ENCODE measurements around the gene ABAT. TPM values are rescaled to one million over a fixed set of nuclear protein-coding genes. Genes with fewer than 3 reads are reported as not detected.

ABAT gene
- total and polyA plus RNA-seq, 10 of the 15 experiments (the other 5 are each of a cell fraction or from before 2014, with no cell fraction given): 1.0 to 10.6 (median 1.9) TPM

DNA sequence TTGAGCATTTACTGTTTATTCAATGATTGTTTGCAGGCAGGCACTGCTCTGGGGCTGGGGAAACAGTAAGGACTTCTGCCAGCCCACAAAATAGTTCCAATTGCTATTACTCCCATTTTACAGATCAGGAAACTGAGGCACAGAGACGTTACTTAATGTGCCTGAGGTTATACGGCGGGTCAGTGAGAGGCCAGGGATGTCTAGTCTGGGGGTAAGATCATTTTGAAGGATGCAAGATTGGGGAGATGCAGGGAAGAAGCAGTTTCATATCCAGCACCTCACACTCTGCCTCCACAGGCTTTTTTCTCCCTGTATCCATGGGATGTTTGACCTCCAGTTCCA lies 46.5 kb downstream of the ABAT start:
- 52% methylated on average over 3 of the region's 3 CpGs for WGBS (ENCODE audit: insufficient coverage, insufficient replicate concordance, low lambda C conversion rate, missing lambda C conversion rate)
- RAD21 ChIA-PET (ENCODE audit: unreplicated experiment): no interaction called here
- BruUV-seq (replicated peaks): no TSS peak

More for the DNA sequence above, 46.5 kb downstream of the ABAT start:
- TF ChIP-seq ZNF622 (IDR thresholded peaks at IDR 0.05): no peak
- TF ChIP-seq CBX5 (IDR thresholded peaks at IDR 0.05; ENCODE audit: low read depth): no peak
- TF ChIP-seq GABPA (IDR thresholded peaks at IDR 0.05; ENCODE audit: low read depth): no peak
- TF ChIP-seq FOXK2 (IDR thresholded peaks at IDR 0.05): no peak
- TF ChIP-seq, protein P1, sequence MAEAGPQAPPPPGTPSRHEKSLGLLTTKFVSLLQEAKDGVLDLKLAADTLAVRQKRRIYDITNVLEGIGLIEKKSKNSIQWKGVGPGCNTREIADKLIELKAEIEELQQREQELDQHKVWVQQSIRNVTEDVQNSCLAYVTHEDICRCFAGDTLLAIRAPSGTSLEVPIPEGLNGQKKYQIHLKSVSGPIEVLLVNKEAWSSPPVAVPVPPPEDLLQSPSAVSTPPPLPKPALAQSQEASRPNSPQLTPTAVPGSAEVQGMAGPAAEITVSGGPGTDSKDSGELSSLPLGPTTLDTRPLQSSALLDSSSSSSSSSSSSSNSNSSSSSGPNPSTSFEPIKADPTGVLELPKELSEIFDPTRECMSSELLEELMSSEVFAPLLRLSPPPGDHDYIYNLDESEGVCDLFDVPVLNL (IDR thresholded peaks at IDR 0.05; ENCODE audit: low read depth, low read length): no peak
- TF ChIP-seq BACH1 (IDR thresholded peaks at IDR 0.05; ENCODE audit: borderline replicate concordance): no peak
- TF ChIP-seq, protein P2, sequence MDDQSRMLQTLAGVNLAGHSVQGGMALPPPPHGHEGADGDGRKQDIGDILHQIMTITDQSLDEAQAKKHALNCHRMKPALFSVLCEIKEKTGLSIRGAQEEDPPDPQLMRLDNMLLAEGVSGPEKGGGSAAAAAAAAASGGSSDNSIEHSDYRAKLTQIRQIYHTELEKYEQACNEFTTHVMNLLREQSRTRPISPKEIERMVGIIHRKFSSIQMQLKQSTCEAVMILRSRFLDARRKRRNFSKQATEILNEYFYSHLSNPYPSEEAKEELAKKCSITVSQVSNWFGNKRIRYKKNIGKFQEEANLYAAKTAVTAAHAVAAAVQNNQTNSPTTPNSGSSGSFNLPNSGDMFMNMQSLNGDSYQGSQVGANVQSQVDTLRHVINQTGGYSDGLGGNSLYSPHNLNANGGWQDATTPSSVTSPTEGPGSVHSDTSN (IDR thresholded peaks at IDR 0.05; ENCODE audit: insufficient replicate concordance, low read depth, low read length): no peak
- TF ChIP-seq MEF2A (IDR thresholded peaks at IDR 0.05; ENCODE audit: insufficient read depth, low read depth, low read length): no peak
- TF ChIP-seq NRF1 (conservative IDR thresholded peaks at IDR 0.05; ENCODE audit: low read depth, low read length): no peak
- TF ChIP-seq SUPT20H (IDR thresholded peaks at IDR 0.05; ENCODE audit: borderline replicate concordance, control insufficient read depth, low read depth, low read length): no peak
- TF ChIP-seq MXI1 (IDR thresholded peaks at IDR 0.05; ENCODE audit: low read depth, low read length): no peak
- no peak for TF ChIP-seq TBL1XR1 (IDR thresholded peaks at IDR 0.05; ENCODE audit: low read depth, low read length)
- TF ChIP-seq, protein P3, sequence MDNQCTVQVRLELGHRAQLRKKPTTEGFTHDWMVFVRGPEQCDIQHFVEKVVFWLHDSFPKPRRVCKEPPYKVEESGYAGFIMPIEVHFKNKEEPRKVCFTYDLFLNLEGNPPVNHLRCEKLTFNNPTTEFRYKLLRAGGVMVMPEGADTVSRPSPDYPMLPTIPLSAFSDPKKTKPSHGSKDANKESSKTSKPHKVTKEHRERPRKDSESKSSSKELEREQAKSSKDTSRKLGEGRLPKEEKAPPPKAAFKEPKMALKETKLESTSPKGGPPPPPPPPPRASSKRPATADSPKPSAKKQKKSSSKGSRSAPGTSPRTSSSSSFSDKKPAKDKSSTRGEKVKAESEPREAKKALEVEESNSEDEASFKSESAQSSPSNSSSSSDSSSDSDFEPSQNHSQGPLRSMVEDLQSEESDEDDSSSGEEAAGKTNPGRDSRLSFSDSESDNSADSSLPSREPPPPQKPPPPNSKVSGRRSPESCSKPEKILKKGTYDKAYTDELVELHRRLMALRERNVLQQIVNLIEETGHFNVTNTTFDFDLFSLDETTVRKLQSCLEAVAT (IDR thresholded peaks at IDR 0.05): no peak
- TF ChIP-seq STAT1 (conservative IDR thresholded peaks at IDR 0.05): no peak
- TF ChIP-seq EP300 (IDR thresholded peaks at IDR 0.05; ENCODE audit: borderline replicate concordance in 1 of 2, control insufficient read depth in 1 of 2, low read depth in 2 of 2, low read length in 2 of 2): no peak
- no peak for TF ChIP-seq SUZ12 (IDR thresholded peaks at IDR 0.05; ENCODE audit: unreplicated experiment)
- no peak for TF ChIP-seq RAD21 (IDR thresholded peaks at IDR 0.05; ENCODE audit: insufficient read depth, low read depth, low read length)
- TF ChIP-seq RB1 (IDR thresholded peaks at IDR 0.05; ENCODE audit: borderline replicate concordance): no peak
- Histone ChIP-seq H3K27ac (ENCODE audit: control insufficient read depth, insufficient read depth) (no peak overlapping the region), H3K4me1 (ENCODE audit: control insufficient read depth, insufficient read depth, low read length) (no peaks in the 10 kb centered on the region), H3K9ac (ENCODE audit: control insufficient read depth, insufficient read depth, low read length) (no peak overlapping the region), H3K9me3 (replicated peaks; ENCODE audit: control insufficient read depth, insufficient read depth, low read length) (no peaks in the 10 kb centered on the region; the same call in 2 of the 3 replicates), H3K27me3 (replicated peaks in 1 of 2; ENCODE audit: control insufficient read depth in 2 of 2, insufficient read depth in 2 of 2, low read length in 1 of 2) (no peaks in the 10 kb centered on the region), H3K79me2 (ENCODE audit: control insufficient read depth, insufficient read depth, low read length) (no peaks in the 10 kb centered on the region), H3K4me3 (no peak overlapping the region), H3K4me2 (ENCODE audit: control insufficient read depth, insufficient read depth) (no peak overlapping the region), H4K20me1 (ENCODE audit: control insufficient read depth, insufficient read depth) (no peaks in the 10 kb centered on the region), H2AFZ (ENCODE audit: control insufficient read depth, low read depth, low read length) (no peak overlapping the region), H3K36me3 (ENCODE audit: control insufficient read depth in 2 of 2, insufficient read depth in 2 of 2, low read length in 1 of 2) (no peaks in the 10 kb centered on the region)
- intact Hi-C loops (cut with micrococcal nuclease; ENCODE audit: unreplicated experiment): no loop called here
- no peak for FAIRE-seq
- no peak for ATAC-seq
- ChIA-PET CTCF (no interaction called here), SMC1A (ENCODE audit: uncharacterized antibody, unreplicated experiment) (no interaction called here), POLR2A (no interaction called here)
- in situ Hi-C loops (cut with MboI): no loop called here
- DNase-seq (ENCODE audit: low read depth, low spot score): no peak

Measured in GM12878 (cell line).